ENCODE results near the gene AHDC1.
"Not testable (repeated sequence)": the region's sequence is repeated elsewhere in the genome, so short reads cannot be mapped to it uniquely, and the experiment has no call there.

Gene AHDC1

DNA sequence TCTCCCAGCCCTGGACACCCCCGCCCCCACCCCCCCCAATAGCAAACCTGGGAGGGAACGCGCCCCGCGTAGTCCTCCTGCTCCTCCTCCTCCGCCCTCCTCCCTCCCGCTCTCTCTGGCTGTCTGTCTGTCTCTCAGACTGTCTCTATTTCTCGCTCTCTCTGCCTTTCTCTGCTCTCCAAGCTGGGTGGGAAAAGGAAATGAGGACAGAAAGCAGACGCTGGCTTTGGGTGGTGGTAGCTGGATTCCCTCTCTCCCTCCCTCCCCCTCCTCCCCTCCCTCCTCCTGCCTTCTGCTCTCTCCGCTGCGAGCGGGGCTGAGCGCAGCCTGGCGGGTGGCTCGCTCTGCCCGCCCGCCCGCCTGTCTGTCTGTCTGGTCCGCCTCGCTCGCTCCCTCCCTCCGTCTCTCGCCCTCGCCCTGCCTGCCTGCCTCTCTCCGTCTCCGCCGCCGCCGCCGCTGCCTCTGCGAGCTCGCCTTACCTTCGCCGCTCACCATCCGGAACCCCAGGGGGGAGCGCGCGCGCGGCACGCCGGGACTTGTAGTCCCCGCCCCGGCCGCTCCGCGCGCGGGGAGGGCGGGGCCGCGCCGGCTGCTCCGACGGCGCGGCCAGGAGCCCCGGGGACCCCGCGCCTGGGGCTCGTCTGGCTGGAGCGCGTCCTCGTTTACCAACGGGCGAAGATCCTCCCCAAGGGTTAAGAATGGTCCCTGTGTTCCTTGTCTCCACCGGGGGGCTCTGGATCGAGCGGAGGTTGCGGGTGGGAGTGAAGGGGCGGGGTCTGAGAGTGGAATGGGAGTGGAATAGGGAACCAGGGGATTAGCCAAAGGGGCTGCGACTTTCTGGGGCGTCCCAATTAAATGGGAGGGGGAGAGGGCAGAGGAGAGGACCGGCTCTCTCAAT lies at the start of gene AHDC1:
TSS of gene AHDC1 (minus strand) at position 464 of the 898 bp plus-strand sequence. CDS start 52,029 bp downstream, outside the sequence.
- DNase-seq: peak; percentile 88

- no peak for DNase-seq
These were observed 48.3 kb upstream of the AHDC1 start for GRCh38 chr1:27652111-27652864.

GRCh38 chr1:27650539-27651175 lies 46.7 kb upstream of the AHDC1 start:
- peak; percentile 93 for DNase-seq

DNA sequence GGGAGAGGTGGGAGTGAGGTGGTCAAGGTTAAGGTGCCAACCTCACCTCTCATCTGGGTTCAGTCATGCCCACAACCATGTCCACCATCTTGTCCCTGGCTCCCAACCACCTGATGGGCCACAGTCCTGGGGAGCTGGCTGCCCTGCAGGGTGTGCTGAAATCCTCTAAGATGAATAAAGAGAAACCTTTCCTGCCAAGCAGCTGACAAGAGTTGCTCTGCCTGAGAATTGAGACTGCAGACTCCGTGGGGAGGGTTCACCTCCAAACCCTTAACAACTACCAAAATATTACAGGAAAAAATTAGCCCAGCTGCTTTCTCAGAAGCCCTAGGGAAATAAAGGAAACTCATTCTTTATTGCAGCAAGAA lies 46.2 kb upstream of the AHDC1 start:
- DNase-seq: no peak

- DNase-seq: no peak
These were observed 45.3 kb upstream of the AHDC1 start for GRCh38 chr1:27649306-27649635.

DNA sequence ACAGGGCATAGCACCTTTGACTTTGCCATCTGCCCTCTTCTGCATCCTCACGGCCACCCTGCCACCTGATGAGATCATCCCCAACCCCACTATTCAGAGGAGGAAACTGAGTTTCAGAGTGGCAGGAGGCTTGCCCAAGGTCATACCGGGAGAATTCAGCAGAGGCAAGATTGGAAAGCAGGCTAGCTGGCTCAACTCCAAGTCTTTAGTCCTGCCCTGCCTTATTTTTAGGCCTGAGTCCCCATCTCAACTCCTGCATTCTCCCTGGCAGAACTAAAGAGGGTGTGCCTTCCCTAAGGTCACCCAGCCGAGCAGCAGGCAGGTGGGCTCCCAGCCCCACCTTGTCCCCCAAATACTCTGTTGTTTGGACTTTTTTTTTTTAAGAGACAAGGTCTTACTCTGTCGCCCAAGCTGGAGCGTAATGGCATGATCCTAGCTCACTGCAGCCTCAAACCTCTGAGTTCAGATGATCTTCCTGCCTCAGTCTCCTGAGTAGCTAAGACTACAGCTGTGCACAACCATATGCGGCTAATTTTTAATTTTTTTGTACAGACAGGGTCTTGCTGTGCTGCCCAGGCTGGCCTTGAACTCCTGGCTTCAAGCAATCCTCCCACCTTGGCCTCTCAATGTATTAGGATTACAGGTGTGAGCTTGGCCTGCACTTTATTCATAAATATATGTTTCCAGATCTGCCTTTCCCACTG lies 44.8 kb upstream of the AHDC1 start:
- no peak for DNase-seq

DNA sequence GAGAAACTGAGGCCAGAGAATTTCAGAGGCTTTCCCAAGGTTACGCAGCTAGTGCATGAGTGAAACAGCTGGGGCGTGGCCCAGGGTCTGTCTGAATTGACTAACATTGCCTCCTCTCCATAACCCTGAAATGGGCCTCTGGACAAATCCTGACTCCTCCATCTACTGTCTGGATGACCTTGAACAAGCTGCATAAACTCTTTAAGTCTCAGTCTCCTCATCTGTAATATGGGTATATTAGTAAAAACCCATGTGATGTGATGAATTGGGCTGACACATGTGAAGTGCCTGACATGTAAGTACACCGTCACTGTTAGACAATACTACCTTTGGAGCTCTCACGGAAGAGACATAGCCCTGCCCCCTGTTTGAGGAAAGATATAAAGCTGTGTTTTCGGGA lies 43.4 kb upstream of the AHDC1 start:
- no peak for DNase-seq

- no peak for DNase-seq
These were observed 42.7 kb upstream of the AHDC1 start for GRCh38 chr1:27646676-27647075.

GRCh38 chr1:27645071-27645415 lies 41.1 kb upstream of the AHDC1 start:
- DNase-seq: no peak

- DNase-seq: no peak
These were observed 40.6 kb upstream of the AHDC1 start for GRCh38 chr1:27644369-27645070.

DNA sequence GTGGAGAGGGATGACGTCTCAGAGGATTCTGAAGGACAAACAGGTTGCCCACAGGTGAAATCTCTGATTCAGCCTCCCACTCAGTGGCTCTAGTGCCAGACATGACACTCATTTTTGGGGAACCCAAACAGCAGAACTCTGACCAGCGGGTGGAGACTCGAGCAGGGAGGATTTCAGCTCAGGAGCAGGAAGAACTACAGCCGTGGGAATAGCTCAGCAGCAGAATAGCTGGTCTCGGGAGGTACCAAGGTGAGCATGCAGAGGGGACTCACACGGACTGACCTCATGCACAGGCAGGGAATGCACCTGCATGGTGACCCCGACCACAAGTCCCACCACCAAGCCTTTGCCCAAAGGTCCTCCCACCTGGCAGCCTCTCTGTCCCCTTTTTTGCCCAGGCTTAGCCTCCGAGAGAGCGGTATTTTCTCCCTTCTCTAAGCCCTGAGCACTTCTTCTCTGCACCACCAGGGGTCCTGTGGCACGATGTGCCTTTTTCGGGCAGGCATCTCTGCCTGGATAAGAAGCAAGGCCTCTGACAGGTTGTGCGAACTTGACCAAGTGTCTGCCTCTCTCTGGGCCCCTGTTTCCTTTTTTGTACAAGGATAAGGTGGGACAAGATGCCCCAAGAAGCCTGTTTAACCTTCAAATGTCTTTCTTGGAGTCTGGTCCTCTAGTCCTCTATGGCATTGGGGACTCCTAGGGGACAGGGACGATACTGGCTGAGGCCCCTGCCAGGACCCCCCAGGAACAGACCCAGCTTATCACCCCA lies 39.8 kb upstream of the AHDC1 start:
- DNase-seq: peak; percentile 51

GRCh38 chr1:27640514-27640913 lies 36.6 kb upstream of the AHDC1 start:
- not testable (repeated sequence) for DNase-seq

DNA sequence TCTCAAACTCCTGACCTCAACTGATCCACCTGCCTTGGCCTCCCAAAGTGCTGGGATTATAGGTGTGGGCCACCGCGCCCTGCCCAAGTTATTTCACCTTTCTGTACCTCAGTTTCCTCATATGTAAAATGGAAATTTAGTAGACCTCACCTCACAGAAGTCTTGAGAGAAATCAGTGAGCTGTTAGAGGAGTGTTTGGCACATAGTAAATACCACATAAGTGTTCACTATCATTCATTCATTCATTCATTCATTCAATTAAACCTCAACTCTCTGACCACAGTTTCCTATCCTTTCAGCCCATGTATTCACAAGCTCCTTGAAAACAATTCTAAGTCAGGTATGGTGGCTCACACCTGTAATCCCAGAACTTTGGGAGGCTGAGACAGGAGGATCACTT lies 34.9 kb upstream of the AHDC1 start:
- no peak for DNase-seq

DNA sequence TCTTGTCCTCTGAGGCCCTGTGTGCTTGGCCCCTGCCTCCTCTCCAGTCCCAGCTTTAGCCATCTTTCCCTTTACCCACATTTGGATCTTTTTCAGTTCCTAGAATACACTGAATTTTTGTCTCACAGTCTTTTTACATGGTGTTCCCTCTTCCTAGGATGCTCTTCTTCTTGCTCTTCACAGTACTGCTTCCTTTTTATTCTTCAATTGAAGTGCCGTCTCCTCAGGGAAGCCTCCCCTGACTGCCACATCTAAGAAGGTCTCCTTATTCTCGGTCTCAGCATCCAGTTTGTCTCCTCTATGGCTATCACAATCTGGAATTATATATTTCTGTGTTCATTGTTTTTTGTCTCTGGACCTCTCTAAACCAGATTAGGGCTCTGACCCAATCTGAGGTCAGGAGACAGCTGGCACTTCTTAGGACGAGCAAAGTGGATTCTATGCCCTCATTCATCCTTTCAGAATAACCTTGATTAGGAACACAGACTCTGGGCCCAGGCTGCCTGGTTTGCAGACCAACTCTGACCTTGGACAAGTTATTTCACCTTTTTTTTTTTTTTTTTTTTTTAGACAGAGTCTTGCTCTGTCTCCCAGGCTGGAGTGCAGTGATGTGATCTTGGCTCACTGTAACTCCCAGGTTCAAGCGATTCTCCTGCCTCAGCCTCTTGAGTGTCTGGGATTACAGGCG lies 34.2 kb upstream of the AHDC1 start:
- DNase-seq: no peak

DNA sequence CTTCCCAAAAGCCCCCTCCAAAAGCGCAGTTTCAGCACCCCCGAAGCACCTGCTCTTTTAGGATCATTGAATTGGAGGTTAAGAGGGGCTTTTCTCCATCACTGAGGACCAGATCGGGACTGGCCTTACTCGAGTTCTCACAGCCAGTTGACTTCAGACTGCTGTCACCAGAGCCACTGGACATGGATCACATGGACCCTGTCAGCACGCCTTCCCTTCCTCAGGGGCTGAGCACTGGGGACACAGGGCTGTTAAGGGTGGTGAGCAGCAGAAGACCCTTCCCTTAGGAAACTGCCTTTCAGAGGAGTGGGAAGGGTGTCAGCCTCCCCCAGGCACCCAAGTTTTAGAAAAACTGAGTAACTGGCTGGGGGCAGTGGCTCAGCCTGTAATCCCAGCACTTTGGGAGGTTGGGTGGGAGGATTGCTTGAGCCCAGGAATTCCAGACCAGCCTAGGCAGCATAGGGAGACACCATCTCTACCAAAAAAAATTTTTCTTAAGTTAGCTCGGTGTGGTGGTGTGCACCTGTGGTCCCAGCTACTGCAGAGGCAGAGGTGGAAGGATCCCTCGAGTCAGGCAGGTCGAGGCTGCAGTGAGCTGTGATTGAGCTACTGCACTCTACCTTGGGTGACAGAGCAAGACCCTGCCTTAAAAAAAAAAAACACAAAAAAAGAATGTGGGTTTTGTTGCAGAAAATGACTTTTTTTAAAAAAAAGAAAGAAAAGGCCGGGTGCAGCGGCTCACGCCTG lies 31.6 kb upstream of the AHDC1 start:
- DNase-seq: no peak

- DNase-seq: no peak
These were observed 31.0 kb upstream of the AHDC1 start, which contains the start of gene FGR for GRCh38 chr1:27634985-27635367. Gene FGR, minus strand, starts transcription at chr1:27635185. Its CDS starts 11,269 bp downstream, at chr1:27623916.

- DNase-seq: no peak
These were observed 30.4 kb upstream of the AHDC1 start for GRCh38 chr1:27634177-27634984.

DNA sequence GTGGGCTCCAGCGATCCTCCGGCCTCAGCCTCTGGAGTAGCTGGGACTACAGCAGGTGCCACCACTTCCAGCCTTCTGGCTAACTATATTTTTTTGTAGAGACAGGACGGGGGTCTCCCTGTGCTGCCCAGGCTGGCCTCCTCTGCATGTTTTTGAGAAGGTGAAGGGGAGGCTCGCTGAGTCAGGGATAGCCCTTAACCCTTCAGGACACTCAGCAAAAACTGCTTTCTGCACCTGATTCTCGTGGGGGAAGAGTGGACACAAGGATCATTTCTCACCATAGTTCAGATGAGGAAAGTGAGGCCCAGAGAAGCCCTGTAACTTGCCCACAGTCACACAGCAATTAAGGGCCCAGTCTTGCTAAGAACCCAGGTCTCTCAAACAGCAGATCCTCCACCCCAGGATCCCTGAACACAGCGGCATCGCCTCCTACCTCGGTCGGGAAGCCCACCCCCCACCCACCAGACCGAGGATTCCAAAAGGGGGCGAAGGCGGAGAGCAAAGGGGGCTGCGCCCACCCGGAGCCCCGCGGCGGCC lies 29.8 kb upstream of the AHDC1 start:
- no peak for DNase-seq

- no peak for DNase-seq
These were observed 29.3 kb upstream of the AHDC1 start for GRCh38 chr1:27633298-27633610.

Measured in NCI-H510A treated with DMSO at 0.1 percent for 48 hours (cell line).